ENCODE results near the gene ZDHHC14. TPM values are rescaled to one million over a fixed set of nuclear protein-coding genes. Genes with fewer than 3 reads are reported as not detected.

Gene ZDHHC14
- total RNA-seq, 4 donors from 2014 or later, result 6.5 to 10.4 (median 8.0) TPM

- TF ChIP-seq, protein P1, sequence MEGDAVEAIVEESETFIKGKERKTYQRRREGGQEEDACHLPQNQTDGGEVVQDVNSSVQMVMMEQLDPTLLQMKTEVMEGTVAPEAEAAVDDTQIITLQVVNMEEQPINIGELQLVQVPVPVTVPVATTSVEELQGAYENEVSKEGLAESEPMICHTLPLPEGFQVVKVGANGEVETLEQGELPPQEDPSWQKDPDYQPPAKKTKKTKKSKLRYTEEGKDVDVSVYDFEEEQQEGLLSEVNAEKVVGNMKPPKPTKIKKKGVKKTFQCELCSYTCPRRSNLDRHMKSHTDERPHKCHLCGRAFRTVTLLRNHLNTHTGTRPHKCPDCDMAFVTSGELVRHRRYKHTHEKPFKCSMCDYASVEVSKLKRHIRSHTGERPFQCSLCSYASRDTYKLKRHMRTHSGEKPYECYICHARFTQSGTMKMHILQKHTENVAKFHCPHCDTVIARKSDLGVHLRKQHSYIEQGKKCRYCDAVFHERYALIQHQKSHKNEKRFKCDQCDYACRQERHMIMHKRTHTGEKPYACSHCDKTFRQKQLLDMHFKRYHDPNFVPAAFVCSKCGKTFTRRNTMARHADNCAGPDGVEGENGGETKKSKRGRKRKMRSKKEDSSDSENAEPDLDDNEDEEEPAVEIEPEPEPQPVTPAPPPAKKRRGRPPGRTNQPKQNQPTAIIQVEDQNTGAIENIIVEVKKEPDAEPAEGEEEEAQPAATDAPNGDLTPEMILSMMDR (IDR thresholded peaks at IDR 0.05; ENCODE audit: low read depth), result no peak
Observed at GRCh38 chr6:157486572-157486971, 105.6 kb downstream of the ZDHHC14 start.

GRCh38 chr6:157487110-157487773 is 106.3 kb downstream of the ZDHHC14 start:
- TF ChIP-seq, protein P1 (IDR thresholded peaks at IDR 0.05; ENCODE audit: low read depth), result no peak

DNA sequence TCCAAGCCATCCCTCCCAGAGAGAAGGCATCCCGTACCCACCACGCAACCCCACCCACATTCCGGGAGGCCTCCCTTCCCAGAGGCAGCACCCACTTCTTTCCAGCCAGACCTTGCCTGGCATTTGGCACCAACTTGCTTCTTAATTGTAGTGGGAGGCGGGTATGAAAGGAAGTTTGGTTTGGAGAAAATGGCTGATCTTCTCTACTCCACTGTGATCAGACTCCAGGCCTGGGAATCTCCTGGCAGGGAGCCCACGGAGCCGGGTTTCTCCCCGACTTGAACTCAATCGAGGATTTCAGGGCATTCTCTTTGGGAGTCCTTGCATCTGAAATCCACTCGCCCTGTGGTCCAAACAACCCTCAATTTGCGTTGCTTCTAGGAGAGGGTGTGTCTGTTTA is 107.1 kb downstream of the ZDHHC14 start:
- TF ChIP-seq, protein P1 (IDR thresholded peaks at IDR 0.05; ENCODE audit: low read depth), result no peak

GRCh38 chr6:157488716-157489118 is 107.7 kb downstream of the ZDHHC14 start:
- TF ChIP-seq, protein P1 (IDR thresholded peaks at IDR 0.05; ENCODE audit: low read depth), result no peak

DNA sequence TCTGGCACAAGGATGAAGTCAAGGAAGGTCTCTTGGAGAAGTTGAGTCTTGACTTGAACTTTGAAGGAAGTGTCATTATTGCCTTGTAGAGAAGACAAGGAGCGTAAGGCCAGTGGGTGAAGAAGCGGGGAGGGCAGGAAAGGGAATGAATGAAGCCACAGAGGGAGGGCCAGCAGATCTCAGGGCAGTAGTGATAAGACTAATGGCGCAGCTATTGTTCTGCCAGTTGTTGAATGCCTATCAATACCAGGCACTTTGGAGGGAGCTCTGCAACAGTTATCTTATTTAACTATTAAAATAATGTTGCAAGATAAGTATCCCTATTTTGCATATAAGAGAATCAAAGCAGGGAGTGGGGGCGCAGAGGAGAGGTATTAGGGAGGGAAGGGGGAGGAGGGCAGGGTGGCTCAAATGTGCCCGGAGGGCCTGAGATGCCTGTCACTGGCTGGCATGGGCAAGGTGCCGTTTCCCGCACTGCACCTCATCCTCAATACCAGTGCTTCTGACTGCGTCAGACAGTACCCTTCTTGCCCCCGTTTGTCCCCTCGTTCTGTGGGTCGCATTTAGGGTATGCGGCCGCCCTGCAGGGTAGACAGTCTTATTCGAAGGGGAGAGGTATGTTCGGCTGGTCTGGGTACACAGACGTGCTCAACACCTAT is 109.8 kb downstream of the ZDHHC14 start:
- TF ChIP-seq, protein P1 (IDR thresholded peaks at IDR 0.05; ENCODE audit: low read depth), result no peak

DNA sequence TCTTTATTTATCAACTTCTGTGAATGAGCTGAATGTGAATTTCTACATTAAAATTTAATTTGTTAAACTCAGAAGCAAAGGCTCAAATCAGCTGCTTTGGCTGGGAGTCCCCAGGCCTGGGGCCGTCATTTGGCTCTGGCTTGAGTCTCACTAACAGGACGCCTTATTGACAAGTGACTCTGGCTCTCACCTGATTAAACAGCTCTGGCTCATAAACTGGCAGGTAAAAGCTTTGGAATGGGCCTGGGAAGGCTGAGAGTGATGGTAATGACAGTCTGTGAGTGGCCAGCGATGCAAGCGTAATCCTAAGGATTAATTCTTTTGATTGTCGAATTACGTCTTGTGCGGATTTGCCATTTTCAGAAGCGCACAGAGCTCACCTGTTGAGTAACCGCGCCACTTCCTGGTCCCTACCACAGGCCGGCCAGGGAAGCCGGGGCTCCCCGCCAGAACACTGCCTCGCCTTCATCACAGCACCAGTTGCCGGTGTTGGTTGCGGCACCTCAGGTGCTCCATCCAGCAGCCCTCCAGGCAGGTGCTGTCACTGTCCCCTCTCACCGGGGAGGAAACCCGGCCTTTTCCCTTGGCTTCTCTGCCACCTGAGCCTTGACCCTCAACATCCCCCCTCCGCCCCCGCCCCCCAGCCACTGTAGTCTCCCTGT is 110.7 kb downstream of the ZDHHC14 start:
- TF ChIP-seq, protein P1 (IDR thresholded peaks at IDR 0.05; ENCODE audit: low read depth), result no peak

DNA sequence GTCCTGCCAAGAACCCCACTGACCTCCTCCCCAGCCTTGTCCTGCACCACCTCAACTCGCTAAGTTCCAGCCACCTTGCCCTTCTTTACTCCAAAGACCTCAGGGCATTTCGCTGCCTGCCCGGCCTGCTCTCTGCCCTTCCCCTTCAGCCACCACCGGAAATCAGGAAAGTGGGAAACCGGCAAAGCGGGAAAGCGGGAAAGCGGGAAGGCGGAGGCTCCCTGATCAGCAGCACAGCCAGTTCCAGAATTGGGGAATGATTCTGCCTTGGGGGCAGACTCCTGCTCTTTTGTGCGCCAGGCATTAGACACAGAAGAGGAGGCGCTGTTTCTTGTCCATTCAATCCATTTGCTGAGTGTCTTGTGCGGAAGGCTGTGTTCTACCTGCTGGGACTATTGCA is 111.3 kb downstream of the ZDHHC14 start:
- TF ChIP-seq, protein P1 (IDR thresholded peaks at IDR 0.05; ENCODE audit: low read depth), result no peak
